Measurements from ENCODE around the gene DLEC1.

DNA sequence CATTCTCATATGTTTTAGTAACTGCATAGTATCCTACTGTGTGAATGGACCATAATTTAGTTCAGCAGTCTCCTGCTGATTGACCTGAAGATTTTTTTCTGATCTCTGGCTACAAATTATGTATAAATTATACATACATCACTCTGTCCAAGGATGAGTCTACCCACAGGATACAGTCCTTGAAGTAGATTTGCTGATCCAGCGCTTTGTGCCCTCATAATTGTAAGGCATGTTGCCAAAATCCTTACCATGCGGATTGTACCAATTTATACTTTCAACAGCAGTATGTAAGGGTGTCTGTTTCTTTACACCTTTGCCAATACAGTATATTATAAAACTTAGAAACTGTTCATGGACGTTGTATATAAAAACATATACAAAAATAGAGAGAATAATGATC lies 51.4 kb downstream of the DLEC1 start:
- TF ChIP-seq, protein P1, sequence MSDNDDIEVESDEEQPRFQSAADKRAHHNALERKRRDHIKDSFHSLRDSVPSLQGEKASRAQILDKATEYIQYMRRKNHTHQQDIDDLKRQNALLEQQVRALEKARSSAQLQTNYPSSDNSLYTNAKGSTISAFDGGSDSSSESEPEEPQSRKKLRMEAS (IDR thresholded peaks at IDR 0.05) = no peak
- TF ChIP-seq, protein P2, sequence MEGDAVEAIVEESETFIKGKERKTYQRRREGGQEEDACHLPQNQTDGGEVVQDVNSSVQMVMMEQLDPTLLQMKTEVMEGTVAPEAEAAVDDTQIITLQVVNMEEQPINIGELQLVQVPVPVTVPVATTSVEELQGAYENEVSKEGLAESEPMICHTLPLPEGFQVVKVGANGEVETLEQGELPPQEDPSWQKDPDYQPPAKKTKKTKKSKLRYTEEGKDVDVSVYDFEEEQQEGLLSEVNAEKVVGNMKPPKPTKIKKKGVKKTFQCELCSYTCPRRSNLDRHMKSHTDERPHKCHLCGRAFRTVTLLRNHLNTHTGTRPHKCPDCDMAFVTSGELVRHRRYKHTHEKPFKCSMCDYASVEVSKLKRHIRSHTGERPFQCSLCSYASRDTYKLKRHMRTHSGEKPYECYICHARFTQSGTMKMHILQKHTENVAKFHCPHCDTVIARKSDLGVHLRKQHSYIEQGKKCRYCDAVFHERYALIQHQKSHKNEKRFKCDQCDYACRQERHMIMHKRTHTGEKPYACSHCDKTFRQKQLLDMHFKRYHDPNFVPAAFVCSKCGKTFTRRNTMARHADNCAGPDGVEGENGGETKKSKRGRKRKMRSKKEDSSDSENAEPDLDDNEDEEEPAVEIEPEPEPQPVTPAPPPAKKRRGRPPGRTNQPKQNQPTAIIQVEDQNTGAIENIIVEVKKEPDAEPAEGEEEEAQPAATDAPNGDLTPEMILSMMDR (IDR thresholded peaks at IDR 0.05) = no peak
- TF ChIP-seq SMC3 (IDR thresholded peaks at IDR 0.05) = no peak
- TF ChIP-seq POLR2A (IDR thresholded peaks at IDR 0.05; ENCODE audit: low read length) = no peak
- TF ChIP-seq ZSCAN20 (CRISPR knock-in tag; IDR thresholded peaks at IDR 0.05) = no peak

All from A549 (cell line).